HepG2 (cell line): Measurements from ENCODE around the gene VWA3A. TPM values are rescaled to one million over a fixed set of nuclear protein-coding genes. Genes with fewer than 3 reads are reported as not detected.

ENCODE experiments used
- ATM ChIP-seq: fragments of 450-650 bp; IDR thresholded peaks from 2 replicates; pipeline ENCODE4 v1.7.1; 2017; ENCODE audit warnings: mild to moderate bottlenecking, borderline replicate concordance
- ETV5 ChIP-seq: IDR thresholded peaks from 2 replicates; pipeline ENCODE4 v1.6.1; 2018; ENCODE audit warnings: missing biosample characterization, missing genetic modification reagents, inconsistent platforms, borderline replicate concordance
- MTA1 ChIP-seq: sonication (generic); formaldehyde crosslinking; IDR thresholded peaks from 2 replicates; pipeline ENCODE4 v1.4.0; 2020; ENCODE audit warnings: missing genetic modification reagents, mild to moderate bottlenecking, borderline replicate concordance
- NBN ChIP-seq: fragments of 450-650 bp; conservative IDR thresholded peaks from 2 replicates; pipeline ENCODE4 v1.6.1; 2017
- NKX3-1 ChIP-seq: sonication (generic); formaldehyde crosslinking; IDR thresholded peaks from 2 replicates; pipeline ENCODE4 v1.5.0; 2020; ENCODE audit warnings: missing genetic modification reagents
- NR2F1 ChIP-seq, 2 experiments: fragments of 450-650 bp in 1 of 2; formaldehyde crosslinking in 1 of 2; IDR thresholded peaks; 2 replicates each; pipeline versions ENCODE4 v1.5.0 to v1.6.1; 2016 to 2020; ENCODE audit warnings: mild to moderate bottlenecking in 1 of 2, missing compliant biosample characterization in 1 of 2, missing genetic modification reagents in 1 of 2, moderate library complexity in 1 of 2
- NRL ChIP-seq: sonication (generic); formaldehyde crosslinking; IDR thresholded peaks from 2 replicates; pipeline ENCODE4 v1.5.0; 2020; ENCODE audit warnings: missing genetic modification reagents, mild to moderate bottlenecking, moderate library complexity, borderline replicate concordance
- PRPF4 ChIP-seq: fragments of 200-400 bp; formaldehyde crosslinking; IDR thresholded peaks from 2 replicates; pipeline ENCODE4 v1.6.1; 2016; ENCODE audit warnings: low read length, low read depth; ENCODE audit not compliant: poor library complexity, severe bottlenecking
- SIN3A ChIP-seq: IDR thresholded peaks from 2 replicates; pipeline ENCODE4 v1.6.1; 2011; ENCODE audit warnings: low read depth, mild to moderate bottlenecking, control low read depth, low read length, borderline replicate concordance
- UBTF ChIP-seq: sonication (generic); formaldehyde crosslinking; IDR thresholded peaks from 2 replicates; pipeline ENCODE4 v1.4.0; 2020; ENCODE audit warnings: mild to moderate bottlenecking, missing genetic modification reagents
- ZFP91 ChIP-seq: sonication (generic); formaldehyde crosslinking; IDR thresholded peaks from 2 replicates; pipeline ENCODE4 v1.9.0; 2022; ENCODE audit warnings: missing genetic modification reagents, mild to moderate bottlenecking, borderline replicate concordance
- ZNF101 ChIP-seq: sonication (generic); formaldehyde crosslinking; IDR thresholded peaks from 2 replicates; pipeline ENCODE4 v1.4.0; 2020; ENCODE audit warnings: mild to moderate bottlenecking, low read depth, missing genetic modification reagents, borderline replicate concordance
- ZNF124 ChIP-seq: sonication (generic); formaldehyde crosslinking; IDR thresholded peaks from 2 replicates; pipeline ENCODE4 v1.4.0; 2020; ENCODE audit warnings: missing genetic modification reagents
- ZNF17 ChIP-seq: sonication (generic); formaldehyde crosslinking; IDR thresholded peaks from 2 replicates; pipeline ENCODE4 v1.5.0; 2020; ENCODE audit warnings: mild to moderate bottlenecking, missing genetic modification reagents
- ZNF230 ChIP-seq: sonication (generic); formaldehyde crosslinking; IDR thresholded peaks from 2 replicates; pipeline ENCODE4 v1.4.0; 2020; ENCODE audit warnings: mild to moderate bottlenecking, missing genetic modification reagents
- ZNF460 ChIP-seq: sonication (generic); formaldehyde crosslinking; IDR thresholded peaks from 2 replicates; pipeline ENCODE4 v1.5.1; 2020; ENCODE audit warnings: missing genetic modification reagents, mild to moderate bottlenecking, borderline replicate concordance
- polyA plus RNA-seq, 8 experiments: library from polyadenylated mRNA; depleted of rRNA in 3 of 8; stranded (reverse) in 7 of 8; unstranded in 1 of 8; fragments of >200 nt; fragmentation: Illumina TruSeq in 4 of 8; extraction: Trizol in 4 of 8; gene quantifications; 2 replicates each; pipeline versions ENCODE4 v1.2.1 to v1.2.3, GENCODE V29; 2011 to 2016; ENCODE audit warnings: low read depth in 4 of 8, missing spikeins in 1 of 8, mixed read lengths in 1 of 8; ENCODE audit not compliant: insufficient read depth in 1 of 8
- total RNA-seq, 5 experiments: library from RNA; depleted of rRNA; stranded (reverse); fragments of >200 nt; fragmentation: Illumina TruSeq; extraction: Trizol; gene quantifications; 2 replicates each; pipeline ENCODE4 v1.2.3, GENCODE V29; 2016; ENCODE audit warnings: low read depth in 1 of 5
- TF ChIP-seq, protein P1 (sequence below): sonication (generic); formaldehyde crosslinking; IDR thresholded peaks from 2 replicates; pipeline ENCODE4 v1.4.0; 2020; ENCODE audit warnings: missing genetic modification reagents
- TF ChIP-seq, protein P2 (sequence below): sonication (generic); formaldehyde crosslinking; IDR thresholded peaks from 2 replicates; pipeline ENCODE4 v1.4.0; 2020; ENCODE audit warnings: missing genetic modification reagents, borderline replicate concordance
- TF ChIP-seq, protein P3 (sequence below): sonication (generic); formaldehyde crosslinking; conservative IDR thresholded peaks from 2 replicates; pipeline ENCODE4 v1.4.0; 2020; ENCODE audit warnings: missing genetic modification reagents

The VWA3A gene
- total and polyA plus RNA-seq, 2 of the 13 experiments (the other 11 are each of a cell fraction or from before 2014, with no cell fraction given) = 0.03 to 0.07 TPM

GRCh38 chr16:22188595-22189442 lies 96.5 kb downstream of the VWA3A start (continued):
- TF ChIP-seq NRL = no peak
- TF ChIP-seq ZNF230 (CRISPR knock-in tag) = no peak
- 0 out of 2 replicates have a peak, but pooled peaks have one; percentile 20 for TF ChIP-seq ZNF124 (CRISPR knock-in tag)
- no peak for TF ChIP-seq UBTF (CRISPR knock-in tag)
- TF ChIP-seq ZNF101 (CRISPR knock-in tag) = no peak
- no peak for TF ChIP-seq ZNF460 (CRISPR knock-in tag)
- TF ChIP-seq SIN3A = no peak
- TF ChIP-seq ETV5 (CRISPR knock-in tag) = peak; percentile 17; the same call in 1 of the 2 replicates
- TF ChIP-seq, protein P1, sequence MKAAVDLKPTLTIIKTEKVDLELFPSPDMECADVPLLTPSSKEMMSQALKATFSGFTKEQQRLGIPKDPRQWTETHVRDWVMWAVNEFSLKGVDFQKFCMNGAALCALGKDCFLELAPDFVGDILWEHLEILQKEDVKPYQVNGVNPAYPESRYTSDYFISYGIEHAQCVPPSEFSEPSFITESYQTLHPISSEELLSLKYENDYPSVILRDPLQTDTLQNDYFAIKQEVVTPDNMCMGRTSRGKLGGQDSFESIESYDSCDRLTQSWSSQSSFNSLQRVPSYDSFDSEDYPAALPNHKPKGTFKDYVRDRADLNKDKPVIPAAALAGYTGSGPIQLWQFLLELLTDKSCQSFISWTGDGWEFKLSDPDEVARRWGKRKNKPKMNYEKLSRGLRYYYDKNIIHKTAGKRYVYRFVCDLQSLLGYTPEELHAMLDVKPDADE (CRISPR knock-in tag) = no peak
- TF ChIP-seq PRPF4 = no peak
- TF ChIP-seq, protein P2, sequence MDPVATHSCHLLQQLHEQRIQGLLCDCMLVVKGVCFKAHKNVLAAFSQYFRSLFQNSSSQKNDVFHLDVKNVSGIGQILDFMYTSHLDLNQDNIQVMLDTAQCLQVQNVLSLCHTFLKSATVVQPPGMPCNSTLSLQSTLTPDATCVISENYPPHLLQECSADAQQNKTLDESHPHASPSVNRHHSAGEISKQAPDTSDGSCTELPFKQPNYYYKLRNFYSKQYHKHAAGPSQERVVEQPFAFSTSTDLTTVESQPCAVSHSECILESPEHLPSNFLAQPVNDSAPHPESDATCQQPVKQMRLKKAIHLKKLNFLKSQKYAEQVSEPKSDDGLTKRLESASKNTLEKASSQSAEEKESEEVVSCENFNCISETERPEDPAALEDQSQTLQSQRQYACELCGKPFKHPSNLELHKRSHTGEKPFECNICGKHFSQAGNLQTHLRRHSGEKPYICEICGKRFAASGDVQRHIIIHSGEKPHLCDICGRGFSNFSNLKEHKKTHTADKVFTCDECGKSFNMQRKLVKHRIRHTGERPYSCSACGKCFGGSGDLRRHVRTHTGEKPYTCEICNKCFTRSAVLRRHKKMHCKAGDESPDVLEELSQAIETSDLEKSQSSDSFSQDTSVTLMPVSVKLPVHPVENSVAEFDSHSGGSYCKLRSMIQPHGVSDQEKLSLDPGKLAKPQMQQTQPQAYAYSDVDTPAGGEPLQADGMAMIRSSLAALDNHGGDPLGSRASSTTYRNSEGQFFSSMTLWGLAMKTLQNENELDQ = no peak
- no peak for TF ChIP-seq ATM
- TF ChIP-seq ZFP91 = no peak; the same call in 1 of the 2 replicates
- no peak for TF ChIP-seq NBN
- TF ChIP-seq NR2F1 (CRISPR knock-in tag; IDR thresholded peaks at IDR 0.05) = no peak
- no peak for TF ChIP-seq NKX3-1 (CRISPR knock-in tag)
- no peak for TF ChIP-seq ZNF17 (CRISPR knock-in tag)
- TF ChIP-seq MTA1 = no peak
- TF ChIP-seq, protein P3, sequence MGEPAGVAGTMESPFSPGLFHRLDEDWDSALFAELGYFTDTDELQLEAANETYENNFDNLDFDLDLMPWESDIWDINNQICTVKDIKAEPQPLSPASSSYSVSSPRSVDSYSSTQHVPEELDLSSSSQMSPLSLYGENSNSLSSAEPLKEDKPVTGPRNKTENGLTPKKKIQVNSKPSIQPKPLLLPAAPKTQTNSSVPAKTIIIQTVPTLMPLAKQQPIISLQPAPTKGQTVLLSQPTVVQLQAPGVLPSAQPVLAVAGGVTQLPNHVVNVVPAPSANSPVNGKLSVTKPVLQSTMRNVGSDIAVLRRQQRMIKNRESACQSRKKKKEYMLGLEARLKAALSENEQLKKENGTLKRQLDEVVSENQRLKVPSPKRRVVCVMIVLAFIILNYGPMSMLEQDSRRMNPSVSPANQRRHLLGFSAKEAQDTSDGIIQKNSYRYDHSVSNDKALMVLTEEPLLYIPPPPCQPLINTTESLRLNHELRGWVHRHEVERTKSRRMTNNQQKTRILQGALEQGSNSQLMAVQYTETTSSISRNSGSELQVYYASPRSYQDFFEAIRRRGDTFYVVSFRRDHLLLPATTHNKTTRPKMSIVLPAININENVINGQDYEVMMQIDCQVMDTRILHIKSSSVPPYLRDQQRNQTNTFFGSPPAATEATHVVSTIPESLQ = no peak
